ENCODE data around the gene PARP6.

DNA sequence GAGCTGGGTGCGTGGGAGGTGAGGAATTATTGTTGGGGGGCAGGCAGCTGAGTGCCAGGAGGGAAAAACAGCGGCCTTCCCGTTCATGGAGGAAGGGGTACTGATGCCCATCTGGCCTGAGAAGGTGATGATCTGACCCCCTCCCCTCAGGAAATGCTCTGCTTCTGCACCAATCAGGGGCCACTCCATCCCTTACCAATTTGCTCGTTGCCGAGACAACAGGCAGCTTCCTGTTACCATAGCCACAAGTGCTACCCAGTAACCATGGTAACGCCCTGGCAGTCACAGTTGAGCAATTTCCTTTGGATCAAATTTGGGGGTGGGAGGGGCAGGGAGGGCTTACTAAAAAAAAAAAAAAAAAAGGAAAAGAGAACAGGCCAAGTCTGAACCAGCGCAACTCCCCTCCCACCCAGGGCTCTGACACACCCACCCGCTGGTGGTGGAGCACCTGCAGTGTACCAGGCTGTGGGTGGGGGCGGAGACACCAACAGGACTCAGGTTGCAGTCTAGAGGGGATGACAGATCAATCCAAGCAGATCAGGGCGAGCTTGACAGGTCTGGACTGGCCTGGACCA lies 33.9 kb upstream of the PARP6 start:
- TF ChIP-seq, protein P1, sequence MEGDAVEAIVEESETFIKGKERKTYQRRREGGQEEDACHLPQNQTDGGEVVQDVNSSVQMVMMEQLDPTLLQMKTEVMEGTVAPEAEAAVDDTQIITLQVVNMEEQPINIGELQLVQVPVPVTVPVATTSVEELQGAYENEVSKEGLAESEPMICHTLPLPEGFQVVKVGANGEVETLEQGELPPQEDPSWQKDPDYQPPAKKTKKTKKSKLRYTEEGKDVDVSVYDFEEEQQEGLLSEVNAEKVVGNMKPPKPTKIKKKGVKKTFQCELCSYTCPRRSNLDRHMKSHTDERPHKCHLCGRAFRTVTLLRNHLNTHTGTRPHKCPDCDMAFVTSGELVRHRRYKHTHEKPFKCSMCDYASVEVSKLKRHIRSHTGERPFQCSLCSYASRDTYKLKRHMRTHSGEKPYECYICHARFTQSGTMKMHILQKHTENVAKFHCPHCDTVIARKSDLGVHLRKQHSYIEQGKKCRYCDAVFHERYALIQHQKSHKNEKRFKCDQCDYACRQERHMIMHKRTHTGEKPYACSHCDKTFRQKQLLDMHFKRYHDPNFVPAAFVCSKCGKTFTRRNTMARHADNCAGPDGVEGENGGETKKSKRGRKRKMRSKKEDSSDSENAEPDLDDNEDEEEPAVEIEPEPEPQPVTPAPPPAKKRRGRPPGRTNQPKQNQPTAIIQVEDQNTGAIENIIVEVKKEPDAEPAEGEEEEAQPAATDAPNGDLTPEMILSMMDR (IDR thresholded peaks at IDR 0.05): no peak
- TF ChIP-seq EP300 (IDR thresholded peaks at IDR 0.05): no peak
